ENCODE results near the gene TMEM255A.
A peak's percentile ranks its signal among the peaks of the same experiment; 100 is the strongest.

Gene TMEM255A

DNA sequence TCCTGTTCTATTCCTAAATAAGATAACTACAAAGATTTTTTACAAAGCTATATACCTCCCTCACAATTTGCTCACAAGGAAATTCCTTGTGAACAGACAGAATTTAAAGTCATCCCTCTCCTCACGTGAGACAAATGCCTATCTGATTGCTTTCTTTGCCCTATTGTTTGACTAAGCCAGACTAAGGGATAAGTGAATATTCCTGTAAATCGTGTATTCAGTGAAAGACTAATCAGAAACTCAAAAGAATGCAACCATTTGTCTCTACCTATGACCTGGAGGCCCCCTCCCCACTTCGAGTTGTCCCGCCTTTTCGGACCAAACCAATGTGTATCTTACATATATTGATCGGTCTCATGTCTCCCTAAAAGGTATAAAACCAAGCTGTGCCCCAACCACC, 76.0 kb downstream of the TMEM255A start:
- DNase-seq (ENCODE audit: low read depth) = no peak
- no peak overlapping the region for H3K4me3 ChIP-seq (ENCODE audit: low read depth, low read length)
- TF ChIP-seq, protein P1, sequence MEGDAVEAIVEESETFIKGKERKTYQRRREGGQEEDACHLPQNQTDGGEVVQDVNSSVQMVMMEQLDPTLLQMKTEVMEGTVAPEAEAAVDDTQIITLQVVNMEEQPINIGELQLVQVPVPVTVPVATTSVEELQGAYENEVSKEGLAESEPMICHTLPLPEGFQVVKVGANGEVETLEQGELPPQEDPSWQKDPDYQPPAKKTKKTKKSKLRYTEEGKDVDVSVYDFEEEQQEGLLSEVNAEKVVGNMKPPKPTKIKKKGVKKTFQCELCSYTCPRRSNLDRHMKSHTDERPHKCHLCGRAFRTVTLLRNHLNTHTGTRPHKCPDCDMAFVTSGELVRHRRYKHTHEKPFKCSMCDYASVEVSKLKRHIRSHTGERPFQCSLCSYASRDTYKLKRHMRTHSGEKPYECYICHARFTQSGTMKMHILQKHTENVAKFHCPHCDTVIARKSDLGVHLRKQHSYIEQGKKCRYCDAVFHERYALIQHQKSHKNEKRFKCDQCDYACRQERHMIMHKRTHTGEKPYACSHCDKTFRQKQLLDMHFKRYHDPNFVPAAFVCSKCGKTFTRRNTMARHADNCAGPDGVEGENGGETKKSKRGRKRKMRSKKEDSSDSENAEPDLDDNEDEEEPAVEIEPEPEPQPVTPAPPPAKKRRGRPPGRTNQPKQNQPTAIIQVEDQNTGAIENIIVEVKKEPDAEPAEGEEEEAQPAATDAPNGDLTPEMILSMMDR (IDR thresholded peaks at IDR 0.05; ENCODE audit: low read depth, low read length) = no peak
- no peak for TF ChIP-seq MYC (IDR thresholded peaks at IDR 0.05; ENCODE audit: low read depth, low read length)
- TF ChIP-seq POLR2A (IDR thresholded peaks at IDR 0.05; ENCODE audit: extremely low read depth, insufficient read length) = no peak
- TF ChIP-seq MAX (IDR thresholded peaks at IDR 0.05; ENCODE audit: low read depth, low read length) = no peak

DNA sequence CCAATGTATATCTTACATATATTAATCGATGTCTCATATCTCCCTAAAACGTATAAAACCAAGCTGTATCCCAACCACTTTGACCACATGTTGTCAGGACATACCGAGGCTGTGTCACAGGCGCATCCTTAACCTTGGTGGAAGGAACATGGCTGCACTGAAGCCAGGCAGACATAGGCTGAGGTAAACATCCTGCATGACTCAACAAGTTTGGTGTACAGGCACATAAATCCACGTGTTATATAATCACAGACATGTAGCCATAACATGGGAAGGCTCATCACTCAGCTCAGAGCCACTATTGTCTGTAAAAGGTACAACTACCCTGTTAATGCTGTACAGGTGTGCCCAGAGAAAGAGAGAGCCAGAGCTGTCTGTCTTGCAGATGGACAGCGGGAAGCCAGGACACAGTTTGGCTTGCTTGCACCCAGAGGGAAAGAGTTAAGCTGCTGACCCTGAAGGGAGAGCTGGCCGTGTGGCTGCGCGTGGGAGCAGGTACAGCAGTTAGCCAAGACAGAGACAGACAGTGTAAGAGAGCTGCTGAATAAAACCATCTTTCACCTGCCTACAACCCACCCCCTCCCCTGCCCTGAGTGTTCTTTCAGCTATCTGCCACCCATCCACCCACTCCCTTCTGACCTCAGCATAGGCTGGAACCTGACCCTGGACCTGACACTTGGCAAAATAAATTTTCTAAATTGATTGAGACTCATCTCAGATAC, 82.9 kb downstream of the TMEM255A start:
- DNase-seq (ENCODE audit: low read depth) = no peak
- no peak overlapping the region for H3K4me3 ChIP-seq (ENCODE audit: low read depth, low read length)
- TF ChIP-seq POLR2A (IDR thresholded peaks at IDR 0.05; ENCODE audit: extremely low read depth, insufficient read length) = no peak
- TF ChIP-seq MAX (IDR thresholded peaks at IDR 0.05; ENCODE audit: low read depth, low read length) = no peak
- no peak for TF ChIP-seq MYC (IDR thresholded peaks at IDR 0.05; ENCODE audit: low read depth, low read length)
- TF ChIP-seq, protein P1 (IDR thresholded peaks at IDR 0.05; ENCODE audit: low read depth, low read length) = no peak

GRCh38 chrX:120224388-120224787, 86.9 kb downstream of the TMEM255A start:
- no peak overlapping the region for H3K4me3 ChIP-seq (ENCODE audit: low read depth, low read length)
- TF ChIP-seq, protein P1 (IDR thresholded peaks at IDR 0.05; ENCODE audit: low read depth, low read length) = no peak
- TF ChIP-seq POLR2A (IDR thresholded peaks at IDR 0.05; ENCODE audit: extremely low read depth, insufficient read length) (no peak), MYC (IDR thresholded peaks at IDR 0.05; ENCODE audit: low read depth, low read length) (no peak), MAX (IDR thresholded peaks at IDR 0.05; ENCODE audit: low read depth, low read length) (no peak)
- DNase-seq (ENCODE audit: low read depth) = no peak

- no peak for TF ChIP-seq MYC (IDR thresholded peaks at IDR 0.05; ENCODE audit: low read depth, low read length)
- no peak for TF ChIP-seq POLR2A (IDR thresholded peaks at IDR 0.05; ENCODE audit: extremely low read depth, insufficient read length)
- TF ChIP-seq, protein P1 (IDR thresholded peaks at IDR 0.05; ENCODE audit: low read depth, low read length) = no peak
- no peak for TF ChIP-seq MAX (IDR thresholded peaks at IDR 0.05; ENCODE audit: low read depth, low read length)
These were observed 87.9 kb downstream of the TMEM255A start for GRCh38 chrX:120223374-120223773.

GRCh38 chrX:120213438-120214265, 97.6 kb downstream of the TMEM255A start:
- TF ChIP-seq POLR2A (IDR thresholded peaks at IDR 0.05; ENCODE audit: extremely low read depth, insufficient read length) (no peak), MYC (IDR thresholded peaks at IDR 0.05; ENCODE audit: low read depth, low read length) (no peak), MAX (IDR thresholded peaks at IDR 0.05; ENCODE audit: low read depth, low read length) (no peak)
- TF ChIP-seq, protein P1 (IDR thresholded peaks at IDR 0.05; ENCODE audit: low read depth, low read length) = peak; percentile 74
- no peak overlapping the region for H3K4me3 ChIP-seq (ENCODE audit: low read depth, low read length)
- peak; percentile 71 for DNase-seq (ENCODE audit: low read depth)

More at GRCh38 chrX:120223374-120223773, 87.9 kb downstream of the TMEM255A start:
- H3K4me3 ChIP-seq (ENCODE audit: low read depth, low read length) = no peak overlapping the region
- no peak for DNase-seq (ENCODE audit: low read depth)

Data from NB4 (cell line).